Measurements from ENCODE around the gene UFM1. TPM values are rescaled to one million over a fixed set of nuclear protein-coding genes. Genes with fewer than 3 reads are reported as not detected.
"Not testable (repeated sequence)": the region's sequence is repeated elsewhere in the genome, so short reads cannot be mapped to it uniquely, and the experiment has no call there.

Gene UFM1
- total RNA-seq, 1 donor from 2014 or later: 178 TPM

DNA sequence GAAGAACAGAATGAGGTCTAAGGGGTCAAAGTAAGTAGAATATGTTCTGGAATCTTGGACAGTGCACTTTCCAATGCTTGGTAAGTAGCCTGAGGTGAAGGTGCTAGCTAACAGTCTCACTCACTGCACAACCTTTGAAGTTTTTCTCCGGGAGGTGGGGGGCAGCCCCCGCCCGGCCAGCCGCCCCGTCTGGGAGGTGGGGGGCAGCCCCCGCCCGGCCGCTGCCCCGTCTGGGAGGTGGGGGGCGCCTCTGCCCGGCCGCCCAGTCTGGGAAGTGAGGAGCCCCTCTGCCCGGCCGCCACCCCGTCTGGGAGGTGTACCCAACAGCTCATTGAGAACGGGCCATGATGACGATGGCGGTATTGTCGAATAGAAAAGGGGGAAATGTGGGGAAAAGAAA is 14.1 kb downstream of the UFM1 start:
- DNase-seq (ENCODE audit: low spot score in 2 of 2); FAIRE-seq: not testable (repeated sequence)

DNA sequence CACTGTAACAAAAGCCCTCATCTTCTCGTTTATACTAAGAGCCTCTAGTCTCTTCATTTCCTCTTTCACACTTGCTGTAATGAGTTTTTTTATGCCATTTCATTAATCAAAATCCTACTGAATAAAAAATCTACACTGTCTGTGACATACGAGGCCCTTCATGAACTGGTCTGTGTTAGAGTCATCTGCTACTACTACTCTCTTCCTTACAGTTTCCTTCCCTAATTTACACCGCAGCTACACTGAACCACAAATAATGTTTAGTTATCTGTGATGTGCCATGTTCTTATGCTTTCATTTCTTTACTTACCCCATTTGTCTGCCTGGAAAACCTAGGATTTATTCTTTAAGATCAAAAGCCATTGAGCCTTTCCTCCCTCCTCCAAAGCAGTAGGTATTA is 16.0 kb downstream of the UFM1 start:
- DNase-seq (ENCODE audit: low spot score in 2 of 2): no peak
- FAIRE-seq: no peak

DNA sequence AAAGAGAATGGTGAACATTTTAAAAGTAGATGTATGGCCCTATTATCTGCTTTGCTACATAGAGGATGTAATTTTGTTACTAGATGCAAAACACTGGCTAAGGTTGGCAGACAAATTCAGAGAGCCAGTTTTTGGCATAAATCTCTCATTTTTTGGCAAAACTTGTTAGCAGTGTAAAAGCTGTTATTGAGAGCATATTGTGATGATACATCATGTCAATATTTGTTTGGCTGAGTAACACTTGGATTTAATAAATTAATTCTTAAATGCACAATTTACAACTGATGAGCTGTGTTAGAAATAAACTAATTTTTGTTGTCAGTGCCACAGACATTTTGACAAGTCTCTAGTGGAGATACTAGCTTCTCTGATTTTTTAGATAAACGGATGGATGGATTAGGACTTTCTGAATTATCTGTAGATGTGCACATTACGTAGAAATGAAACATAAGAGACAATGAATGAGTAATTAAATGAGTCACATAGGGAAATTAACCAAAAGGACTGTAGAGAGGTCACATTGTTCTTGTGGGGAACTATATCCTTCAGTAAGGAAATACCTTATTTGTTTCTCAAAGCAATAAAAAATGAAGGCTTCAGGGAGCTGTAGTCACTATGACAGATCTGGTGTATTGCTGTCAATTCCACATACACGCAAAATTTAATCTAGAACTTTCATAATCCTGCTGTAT is 17.4 kb downstream of the UFM1 start:
- no peak for DNase-seq (ENCODE audit: low spot score in 2 of 2)
- FAIRE-seq: no peak

DNA sequence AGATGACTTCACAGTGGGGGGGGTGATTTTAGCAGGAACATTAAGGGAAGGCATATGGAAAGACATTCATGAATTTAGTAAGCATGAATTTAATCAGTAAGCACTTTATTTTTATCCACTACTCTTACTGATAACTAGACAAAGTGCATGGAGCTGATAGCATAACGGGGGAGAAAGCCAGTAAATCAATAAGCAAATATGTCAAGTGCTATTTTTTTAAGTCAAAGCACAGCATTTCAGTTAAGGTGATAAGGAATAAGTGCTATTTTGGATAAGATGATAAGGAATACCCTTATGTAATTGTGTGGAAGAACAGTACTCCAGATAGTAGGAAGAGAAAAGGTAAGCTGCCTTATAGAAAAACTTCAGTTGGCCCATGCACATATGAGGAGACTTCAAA is 19.4 kb downstream of the UFM1 start:
- FAIRE-seq (no peak), DNase-seq (ENCODE audit: low spot score in 2 of 2) (no peak)

DNA sequence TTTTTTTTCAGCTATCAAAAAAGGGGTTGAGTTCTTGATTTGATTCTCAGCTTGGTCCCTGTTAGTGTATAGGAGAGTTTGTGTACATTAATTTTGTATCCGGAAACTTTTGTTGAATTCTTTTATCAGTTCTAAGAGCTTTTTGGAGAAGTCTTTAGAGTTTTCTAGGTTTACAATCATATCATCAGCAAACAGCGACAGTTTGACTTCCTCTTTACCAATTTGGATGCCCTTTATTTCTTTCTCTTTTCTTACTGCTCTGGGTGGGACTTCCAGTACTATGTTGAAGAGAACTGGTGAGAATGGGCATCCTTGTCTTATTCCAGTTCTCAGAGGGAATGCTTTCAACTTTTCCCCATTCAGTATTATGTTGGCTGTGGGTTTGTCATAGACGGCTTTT is 20.4 kb downstream of the UFM1 start:
- DNase-seq (ENCODE audit: low spot score in 2 of 2); FAIRE-seq: not testable (repeated sequence)

DNA sequence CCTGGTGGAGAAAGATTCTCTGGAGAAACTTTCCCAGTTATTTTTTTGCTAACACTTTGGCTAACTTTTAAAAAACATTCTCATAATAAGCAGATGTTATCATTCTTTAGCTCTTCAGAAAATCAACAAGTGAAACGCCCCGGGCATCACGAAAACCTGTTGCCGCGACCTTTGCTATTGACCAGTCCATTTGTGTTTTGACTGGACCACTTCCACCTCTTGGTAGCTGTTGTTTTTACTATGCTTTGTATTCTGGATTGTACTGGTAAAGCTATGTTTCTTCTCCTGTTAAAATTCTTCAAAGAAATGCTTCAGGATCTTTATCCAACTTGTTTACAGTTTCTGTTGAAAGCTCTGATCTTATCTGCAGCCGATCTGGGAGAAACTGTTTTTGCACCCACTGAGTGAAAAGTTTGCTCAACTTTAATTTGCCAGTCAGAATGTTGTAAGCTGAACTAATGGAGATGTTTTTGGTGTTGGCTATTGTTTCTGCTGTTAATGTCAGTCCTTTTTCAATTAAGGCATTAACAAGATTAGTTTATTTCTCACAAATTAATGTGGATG is 23.3 kb downstream of the UFM1 start:
- FAIRE-seq (no peak), DNase-seq (ENCODE audit: low spot score in 2 of 2) (no peak)

DNA sequence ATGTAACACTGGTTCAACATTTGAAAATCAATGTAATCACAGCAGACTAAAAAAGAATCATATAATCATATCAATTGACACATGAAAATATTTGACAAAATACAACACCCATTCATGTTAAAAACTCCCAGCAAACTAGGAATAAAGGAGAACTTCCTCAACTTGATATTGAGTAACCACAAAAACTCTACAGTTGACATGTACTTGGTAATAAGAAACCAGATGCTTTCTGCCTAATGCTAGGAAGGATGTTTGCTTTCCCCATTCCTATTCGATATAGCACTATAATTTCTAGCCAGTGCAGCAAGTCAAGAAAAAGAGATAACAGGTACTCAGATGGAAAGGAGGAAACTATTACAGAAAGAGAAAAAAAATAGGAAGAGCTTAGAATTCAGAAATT is 26.9 kb downstream of the UFM1 start:
- FAIRE-seq (no peak), DNase-seq (ENCODE audit: low spot score in 2 of 2) (no peak)

DNA sequence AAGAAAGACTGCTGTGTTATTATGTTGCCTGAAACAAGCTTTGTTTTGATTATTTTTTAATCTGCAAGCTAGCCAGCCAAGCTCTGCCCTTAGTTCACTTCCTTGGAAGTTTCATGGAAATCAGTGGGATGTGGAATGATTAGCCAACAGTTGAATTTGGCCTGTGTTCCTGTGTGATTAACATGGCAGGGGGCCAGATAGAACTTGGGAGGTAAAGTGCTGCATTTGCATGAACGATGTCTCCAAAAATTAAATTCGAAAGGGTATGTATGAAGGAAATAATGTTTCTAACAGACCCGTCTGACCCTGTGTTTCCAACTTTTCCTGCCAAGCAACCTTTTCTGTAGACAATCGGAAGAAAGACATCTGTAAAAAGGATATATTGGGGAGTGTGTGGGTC is 32.2 kb downstream of the UFM1 start:
- no peak for FAIRE-seq
- no peak for DNase-seq (ENCODE audit: low spot score in 2 of 2)

DNA sequence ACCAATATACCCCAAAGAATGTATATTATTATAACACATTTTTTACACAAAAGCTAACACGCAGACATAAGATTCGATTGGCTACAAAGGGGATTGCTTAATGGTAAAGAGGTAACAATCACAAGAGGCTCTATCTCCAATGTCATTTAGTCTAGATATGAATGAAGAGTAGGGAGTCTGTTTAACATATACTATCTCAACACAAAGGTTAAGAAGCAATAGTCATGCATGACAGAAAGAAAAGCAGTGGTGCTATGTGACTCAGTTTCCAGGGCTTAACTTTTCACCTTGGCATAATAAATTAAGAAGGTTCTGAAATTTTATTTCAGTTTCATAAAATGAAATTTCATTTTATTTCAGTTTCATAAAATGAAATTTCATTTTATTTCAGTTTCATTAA is 33.3 kb downstream of the UFM1 start:
- FAIRE-seq (no peak), DNase-seq (ENCODE audit: low spot score in 2 of 2) (no peak)

DNA sequence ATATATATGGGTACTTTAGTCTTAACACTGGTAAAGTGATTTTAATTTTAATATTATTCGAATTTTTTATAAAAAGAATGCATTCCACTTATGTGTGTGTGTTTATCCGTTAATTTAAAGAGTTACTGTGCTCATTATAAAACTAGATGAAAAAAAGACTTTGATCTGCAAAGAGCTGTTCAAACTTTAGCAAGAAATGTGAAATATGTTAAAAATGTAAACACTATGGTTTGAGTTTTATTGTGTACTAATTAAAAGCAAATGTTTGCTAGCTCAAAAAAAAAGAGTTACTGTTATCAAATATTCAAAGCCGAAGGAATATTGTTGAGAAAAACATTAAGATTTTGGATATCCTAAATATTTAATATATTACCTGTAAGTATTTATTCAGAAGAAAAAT is 34.5 kb downstream of the UFM1 start:
- FAIRE-seq (no peak), DNase-seq (ENCODE audit: low spot score in 2 of 2) (no peak)

DNA sequence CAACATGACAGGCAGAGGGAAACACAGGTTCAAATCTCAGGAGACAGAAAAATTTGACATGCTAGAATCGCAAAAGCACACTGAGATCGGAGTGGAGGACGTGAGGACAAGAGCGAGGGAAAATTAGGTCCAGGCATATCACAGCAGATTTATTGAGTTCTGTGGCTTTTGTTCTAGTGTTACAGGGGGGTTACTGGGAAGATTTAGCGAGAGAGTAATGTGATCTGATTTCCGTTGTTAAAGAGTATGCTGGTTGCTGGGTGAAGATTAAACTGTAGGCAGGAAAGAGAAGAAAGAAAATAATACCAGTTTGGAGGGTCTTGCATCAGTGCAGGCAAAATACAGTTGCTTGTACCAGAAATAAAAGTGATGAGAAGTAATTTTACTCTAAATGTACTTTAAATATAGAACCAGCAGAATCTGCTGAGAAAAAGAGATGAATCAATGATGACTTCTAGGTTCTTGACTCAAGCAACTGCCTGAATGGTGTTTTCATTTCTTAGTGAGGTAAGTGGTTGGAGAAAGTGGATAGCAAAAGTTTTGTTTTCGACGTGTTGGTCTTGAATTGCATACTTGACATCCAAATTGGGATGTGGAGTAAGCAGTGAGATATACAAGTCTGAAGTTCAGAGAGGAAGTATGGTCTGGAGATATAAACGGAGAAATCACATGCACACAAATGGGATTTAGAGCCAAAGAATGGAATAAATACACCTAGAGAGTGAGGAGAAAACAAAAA is 35.7 kb downstream of the UFM1 start:
- no peak for FAIRE-seq
- no peak for DNase-seq (ENCODE audit: low spot score in 2 of 2)

DNA sequence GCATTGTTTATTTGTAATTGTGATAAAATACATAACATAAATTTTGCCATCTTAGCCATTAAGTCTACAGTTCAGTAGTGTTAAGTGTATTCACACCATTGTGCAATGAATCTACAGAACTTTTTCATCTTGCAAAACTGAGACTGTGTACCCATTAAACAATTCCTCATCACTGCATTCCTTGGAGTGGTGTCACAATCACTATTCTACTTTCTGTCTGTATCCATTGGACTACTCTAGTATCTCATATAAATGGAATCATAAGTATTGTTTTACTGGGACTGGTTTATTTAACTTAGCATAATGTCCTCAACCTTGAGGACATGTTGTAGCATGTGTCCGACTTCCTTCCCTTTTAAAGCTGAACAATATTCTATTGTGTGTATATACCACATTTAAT is 36.8 kb downstream of the UFM1 start:
- no peak for FAIRE-seq
- no peak for DNase-seq (ENCODE audit: low spot score in 2 of 2)

DNA sequence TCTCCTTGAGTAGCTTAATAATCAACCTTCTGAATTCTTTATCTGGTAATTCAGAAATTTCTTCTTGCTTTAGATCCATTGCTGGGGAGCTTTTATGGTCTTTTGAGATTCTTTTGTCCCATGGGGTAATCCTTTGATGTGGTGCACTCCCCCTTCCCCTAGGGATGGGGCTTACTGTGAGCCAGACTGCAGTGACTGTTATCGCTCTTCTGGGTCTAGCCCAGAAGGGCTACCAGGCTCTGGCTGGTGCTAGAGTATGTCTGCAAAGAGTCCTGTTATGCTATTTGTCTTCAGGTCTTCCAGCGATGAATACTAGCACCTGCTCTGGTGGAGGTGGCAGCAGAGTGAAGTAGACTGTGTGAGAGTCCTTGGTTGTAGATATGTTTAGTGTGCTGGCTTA is 41.7 kb downstream of the UFM1 start:
- DNase-seq (ENCODE audit: low spot score in 2 of 2) (no peak), FAIRE-seq (no peak)

DNA sequence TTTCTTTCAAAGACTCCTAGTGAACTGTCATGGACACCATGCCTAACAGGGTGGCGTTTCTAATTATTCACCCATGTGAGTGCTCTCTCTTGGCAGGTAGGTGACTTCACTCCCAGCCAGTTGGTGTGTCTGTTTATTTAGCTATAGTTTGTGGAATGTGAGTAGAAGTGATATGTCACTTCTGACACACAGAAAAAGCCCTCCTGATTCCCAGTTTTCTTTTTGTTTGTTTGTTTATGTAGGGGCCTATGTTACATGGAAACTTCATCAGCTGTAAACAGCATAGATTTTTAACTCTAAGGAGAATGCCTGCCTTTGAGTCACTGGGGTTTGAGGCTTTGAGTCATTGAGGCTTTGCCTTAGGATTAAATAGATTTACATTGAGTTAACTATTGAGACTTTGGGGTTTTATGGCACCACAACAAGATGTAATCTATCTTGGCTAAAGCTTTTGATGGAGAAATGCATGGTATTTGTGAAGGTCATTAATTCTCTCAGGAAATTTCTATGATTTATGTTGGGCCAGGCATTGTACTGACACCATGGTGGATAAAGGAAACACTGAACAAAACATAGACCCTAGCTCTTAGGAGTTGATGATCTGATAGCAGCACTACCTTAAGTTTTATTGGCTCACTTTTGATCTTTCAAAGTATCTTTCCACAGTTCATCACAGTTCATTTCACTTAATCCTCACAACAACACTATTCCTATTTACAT is 45.3 kb downstream of the UFM1 start:
- DNase-seq (ENCODE audit: low spot score in 2 of 2) (no peak), FAIRE-seq (no peak)

DNA sequence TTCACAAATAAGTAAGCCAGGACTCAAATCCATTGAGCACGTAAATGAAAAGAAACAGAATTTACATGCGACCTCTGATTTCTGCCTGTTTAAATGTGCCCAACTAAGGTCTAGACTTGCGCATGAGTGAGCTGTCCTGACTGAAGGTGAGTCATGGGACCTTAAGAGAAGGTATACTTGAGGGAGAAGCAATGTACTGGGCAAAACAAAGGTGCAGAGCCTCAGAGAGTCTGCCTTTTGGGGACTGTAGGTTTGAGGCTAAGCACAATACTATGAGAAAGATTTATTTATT is 45.8 kb downstream of the UFM1 start:
- FAIRE-seq: no peak
- DNase-seq (ENCODE audit: low spot score in 2 of 2): no peak

DNA sequence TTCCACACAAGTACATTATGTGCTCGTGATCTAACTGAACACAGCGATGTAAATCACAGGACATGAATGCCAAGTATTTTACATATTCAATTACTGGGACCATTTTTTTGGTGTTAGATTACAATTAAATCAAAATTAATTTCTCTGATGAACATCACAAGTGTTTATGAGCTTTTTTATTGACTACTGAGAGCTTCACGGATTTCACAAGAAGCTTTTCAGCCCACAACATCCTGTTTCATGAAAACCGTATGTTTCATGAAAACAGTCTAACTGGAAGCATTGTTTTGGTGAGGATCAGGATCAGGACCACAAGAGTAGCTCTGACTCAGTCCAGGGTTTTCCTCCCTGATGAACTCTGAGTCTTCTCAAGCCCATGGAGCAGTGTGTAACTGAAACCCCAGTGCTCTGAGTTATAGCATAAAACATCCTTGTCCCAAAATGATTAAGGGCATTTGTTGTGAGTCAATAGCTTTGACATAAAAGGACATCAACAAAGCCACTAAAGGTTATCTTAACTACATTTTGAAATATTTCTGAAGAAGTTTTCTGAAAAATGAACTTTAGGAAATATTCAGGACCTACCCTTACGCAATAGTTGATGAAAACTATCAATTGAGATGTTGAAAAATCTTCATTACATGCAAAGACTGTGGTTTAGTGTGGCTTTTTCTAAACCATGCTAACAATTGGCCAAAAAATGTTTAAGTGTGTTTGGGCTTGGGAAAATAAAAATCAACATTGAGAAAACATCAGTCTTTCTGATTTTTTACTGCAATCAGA is 49.3 kb downstream of the UFM1 start:
- FAIRE-seq (no peak), DNase-seq (ENCODE audit: low spot score in 2 of 2) (no peak)

DNA sequence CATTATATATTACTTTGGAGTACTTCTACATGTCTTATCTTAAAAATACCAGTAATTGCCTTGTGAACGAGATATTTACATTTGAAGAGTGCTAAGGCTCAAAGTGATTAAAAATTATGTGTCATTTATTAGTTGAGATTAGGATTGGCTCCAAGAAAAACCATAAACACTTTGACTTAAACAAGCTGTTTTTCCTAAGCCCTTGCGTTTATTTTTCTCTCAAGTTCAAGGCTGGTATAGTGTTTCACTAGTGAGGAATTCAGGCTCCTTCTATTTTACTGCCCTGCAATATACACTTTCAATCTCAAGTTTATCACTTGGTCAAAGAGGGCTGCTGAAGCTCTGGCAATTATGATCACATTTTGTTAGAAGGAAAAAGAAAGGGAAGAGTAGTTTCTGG is 49.9 kb downstream of the UFM1 start:
- no peak for DNase-seq (ENCODE audit: low spot score in 2 of 2)
- no peak for FAIRE-seq

DNA sequence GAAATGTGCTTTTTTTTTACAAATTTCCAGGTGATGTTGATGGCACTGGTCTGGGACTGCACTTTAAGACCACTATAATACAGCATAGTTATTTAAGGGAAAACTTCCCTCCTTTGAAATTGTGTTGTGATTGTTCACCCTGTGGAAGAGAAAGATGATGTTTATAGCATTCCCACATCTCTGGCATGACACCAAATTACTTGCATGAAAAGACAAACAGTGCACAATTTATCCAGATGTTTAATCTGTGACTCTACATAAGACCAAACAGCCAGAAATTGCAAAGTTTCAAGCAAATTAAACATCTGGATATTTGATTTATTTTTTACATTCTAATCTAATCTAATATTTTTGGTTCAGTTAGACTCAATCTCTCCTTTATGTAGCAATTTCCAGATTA is 51.6 kb downstream of the UFM1 start:
- DNase-seq (ENCODE audit: low spot score in 2 of 2) (no peak), FAIRE-seq (no peak)

DNA sequence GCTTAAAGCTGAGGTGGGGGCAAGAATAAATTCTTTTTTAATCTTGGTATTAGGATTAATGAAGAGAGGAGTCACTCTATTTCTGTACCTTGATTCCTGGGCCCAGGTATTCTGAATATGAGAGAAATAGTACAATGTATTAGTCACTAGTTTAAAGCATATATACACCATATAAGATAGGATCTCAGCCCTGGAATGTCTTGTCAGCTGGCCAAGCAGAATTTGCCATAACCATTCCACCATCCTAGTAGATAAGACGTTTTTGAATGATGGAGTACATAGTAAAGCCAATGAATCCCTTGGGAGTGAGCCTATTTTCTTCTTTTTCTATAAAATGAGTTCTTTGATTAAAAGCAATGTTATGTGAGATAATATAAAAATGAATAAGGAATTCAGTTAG is 55.6 kb downstream of the UFM1 start:
- no peak for DNase-seq (ENCODE audit: low spot score in 2 of 2)
- no peak for FAIRE-seq

DNA sequence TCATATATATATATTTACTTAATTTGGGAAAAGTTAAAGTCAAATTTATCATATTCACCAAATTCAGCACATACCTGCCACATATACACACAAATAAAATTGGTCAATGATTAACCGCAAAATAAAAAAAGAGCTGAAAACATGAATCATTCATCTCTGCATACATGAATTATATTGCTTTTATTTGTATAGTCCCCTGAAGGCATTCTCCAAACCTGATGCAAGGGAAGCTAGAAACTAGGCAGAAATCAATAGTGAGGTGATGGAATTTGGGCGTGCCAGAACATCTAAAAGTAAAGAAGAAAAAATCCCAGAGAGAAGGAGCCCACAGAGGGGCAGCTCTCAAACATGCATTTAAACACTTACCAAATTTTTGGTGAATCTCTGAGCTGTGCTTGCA is 60.1 kb downstream of the UFM1 start:
- FAIRE-seq (no peak), DNase-seq (ENCODE audit: low spot score in 2 of 2) (no peak)

DNA sequence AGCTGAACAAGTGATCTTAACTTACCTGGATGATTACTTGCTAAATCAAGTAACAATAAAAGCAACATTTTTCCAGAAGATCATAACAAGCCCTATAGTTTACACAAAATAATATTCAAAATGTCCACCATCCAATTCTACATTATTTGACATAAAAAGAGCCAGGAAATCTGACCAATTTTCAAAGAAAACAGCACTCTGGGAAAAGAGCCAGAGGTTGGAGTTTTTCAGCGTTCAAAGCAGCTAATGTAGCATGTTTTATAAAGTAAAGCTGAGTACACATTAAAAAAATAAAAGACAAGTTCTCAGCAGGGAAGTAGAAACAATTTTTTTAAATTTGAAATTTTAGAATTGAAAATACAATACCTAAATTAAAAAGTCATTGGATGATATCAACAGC is 62.6 kb downstream of the UFM1 start:
- FAIRE-seq (no peak), DNase-seq (ENCODE audit: low spot score in 2 of 2) (no peak)
